ENCODE results near the gene C2orf76. TPM values are rescaled to one million over a fixed set of nuclear protein-coding genes. Genes with fewer than 3 reads are reported as not detected.

The C2orf76 gene
- total and polyA plus RNA-seq, 2 experiments from 2014 or later, result 16.6 to 17.6 TPM

DNA sequence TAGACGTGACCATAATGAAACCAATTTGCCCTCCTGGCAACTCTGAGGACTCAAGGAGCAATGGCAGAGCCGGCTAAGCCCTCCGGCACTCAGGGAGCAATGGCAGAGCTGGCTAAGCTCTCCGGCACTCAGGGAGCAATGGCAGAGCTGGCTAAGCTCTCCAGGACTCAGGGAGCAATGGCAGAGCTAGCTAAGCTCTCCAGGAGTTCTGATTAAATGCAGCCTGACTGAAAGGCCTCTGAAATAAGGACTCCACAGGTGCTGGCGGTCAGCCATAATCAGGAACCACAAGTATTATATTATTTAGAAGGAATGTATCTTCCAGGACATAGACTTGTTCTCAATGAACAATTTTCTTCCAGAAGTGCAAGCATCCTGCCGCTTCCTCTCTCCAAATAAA, 65.2 kb downstream of the C2orf76 start:
- TF ChIP-seq EZH2phosphoT487 (IDR thresholded peaks at IDR 0.05; ENCODE audit: low read depth, severe bottlenecking, unreplicated experiment) (no peak), EZH2 (IDR thresholded peaks at IDR 0.05; ENCODE audit: borderline replicate concordance) (no peak)
- TF ChIP-seq, protein P1, sequence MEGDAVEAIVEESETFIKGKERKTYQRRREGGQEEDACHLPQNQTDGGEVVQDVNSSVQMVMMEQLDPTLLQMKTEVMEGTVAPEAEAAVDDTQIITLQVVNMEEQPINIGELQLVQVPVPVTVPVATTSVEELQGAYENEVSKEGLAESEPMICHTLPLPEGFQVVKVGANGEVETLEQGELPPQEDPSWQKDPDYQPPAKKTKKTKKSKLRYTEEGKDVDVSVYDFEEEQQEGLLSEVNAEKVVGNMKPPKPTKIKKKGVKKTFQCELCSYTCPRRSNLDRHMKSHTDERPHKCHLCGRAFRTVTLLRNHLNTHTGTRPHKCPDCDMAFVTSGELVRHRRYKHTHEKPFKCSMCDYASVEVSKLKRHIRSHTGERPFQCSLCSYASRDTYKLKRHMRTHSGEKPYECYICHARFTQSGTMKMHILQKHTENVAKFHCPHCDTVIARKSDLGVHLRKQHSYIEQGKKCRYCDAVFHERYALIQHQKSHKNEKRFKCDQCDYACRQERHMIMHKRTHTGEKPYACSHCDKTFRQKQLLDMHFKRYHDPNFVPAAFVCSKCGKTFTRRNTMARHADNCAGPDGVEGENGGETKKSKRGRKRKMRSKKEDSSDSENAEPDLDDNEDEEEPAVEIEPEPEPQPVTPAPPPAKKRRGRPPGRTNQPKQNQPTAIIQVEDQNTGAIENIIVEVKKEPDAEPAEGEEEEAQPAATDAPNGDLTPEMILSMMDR (IDR thresholded peaks at IDR 0.05; ENCODE audit: poor library complexity), result no peak
- H3K9me2 ChIP-seq (replicated peaks; ENCODE audit: insufficient read depth), result no peaks in the 10 kb centered on the region
- H3K27ac ChIP-seq, result no peak overlapping the region
- no peak for DNase-seq (ENCODE audit: low spot score)
- H3K4me2 ChIP-seq, result no peak overlapping the region
- no peaks in the 10 kb centered on the region for H4K20me1 ChIP-seq (ENCODE audit: insufficient read depth, poor library complexity, severe bottlenecking)
- no peaks in the 10 kb centered on the region for H3K27me3 ChIP-seq
- no peak overlapping the region for H2AFZ ChIP-seq
- no peaks in the 10 kb centered on the region for H3K79me2 ChIP-seq
- H3K9me3 ChIP-seq (ENCODE audit: low read depth), result no peaks in the 10 kb centered on the region
- H3K4me3 ChIP-seq, result no peak overlapping the region
- H3K36me3 ChIP-seq (replicated peaks; ENCODE audit: insufficient read depth, low read depth), result no peaks in the 10 kb centered on the region
- WGBS (ENCODE audit: low lambda C conversion rate, missing lambda C conversion rate), result 82% methylated on average over 6 of the region's 6 CpGs
- H3K4me1 ChIP-seq (ENCODE audit: insufficient read depth), result no peaks in the 10 kb centered on the region

- H3K36me3 ChIP-seq (replicated peaks; ENCODE audit: insufficient read depth, low read depth), result no peaks in the 10 kb centered on the region
- H3K9me3 ChIP-seq (ENCODE audit: low read depth), result no peaks in the 10 kb centered on the region
- no peak overlapping the region for H3K27ac ChIP-seq
- no peaks in the 10 kb centered on the region for H3K4me1 ChIP-seq (ENCODE audit: insufficient read depth)
- TF ChIP-seq EZH2 (IDR thresholded peaks at IDR 0.05; ENCODE audit: borderline replicate concordance) (no peak), EZH2phosphoT487 (IDR thresholded peaks at IDR 0.05; ENCODE audit: low read depth, severe bottlenecking, unreplicated experiment) (no peak)
- TF ChIP-seq, protein P1 (IDR thresholded peaks at IDR 0.05; ENCODE audit: poor library complexity), result no peak
- H3K4me3 ChIP-seq, result no peak overlapping the region
- H3K79me2 ChIP-seq, result no peaks in the 10 kb centered on the region
- 90% methylated on average over 10 of the region's 10 CpGs for WGBS (ENCODE audit: low lambda C conversion rate, missing lambda C conversion rate)
- no peaks in the 10 kb centered on the region for H4K20me1 ChIP-seq (ENCODE audit: insufficient read depth, poor library complexity, severe bottlenecking)
- no peaks in the 10 kb centered on the region for H3K9me2 ChIP-seq (replicated peaks; ENCODE audit: insufficient read depth)
- no peak for DNase-seq (ENCODE audit: low spot score)
- no peak overlapping the region for H3K4me2 ChIP-seq
- no peaks in the 10 kb centered on the region for H3K27me3 ChIP-seq
- no peak overlapping the region for H2AFZ ChIP-seq
These were observed 70.8 kb downstream of the C2orf76 start for GRCh38 chr2:119295688-119296375.

- Histone ChIP-seq H3K79me2 (no peaks in the 10 kb centered on the region), H2AFZ (no peak overlapping the region), H3K9me3 (ENCODE audit: low read depth) (no peaks in the 10 kb centered on the region), H3K27me3 (no peaks in the 10 kb centered on the region), H3K4me2 (no peak overlapping the region), H3K27ac (no peak overlapping the region), H4K20me1 (ENCODE audit: insufficient read depth, poor library complexity, severe bottlenecking) (no peaks in the 10 kb centered on the region), H3K4me1 (ENCODE audit: insufficient read depth) (no peaks in the 10 kb centered on the region), H3K36me3 (replicated peaks; ENCODE audit: insufficient read depth, low read depth) (no peaks in the 10 kb centered on the region), H3K9me2 (replicated peaks; ENCODE audit: insufficient read depth) (no peaks in the 10 kb centered on the region), H3K4me3 (no peak overlapping the region)
- 97% methylated on average over 14 of the region's 14 CpGs for WGBS (ENCODE audit: low lambda C conversion rate, missing lambda C conversion rate)
- TF ChIP-seq EZH2phosphoT487 (IDR thresholded peaks at IDR 0.05; ENCODE audit: low read depth, severe bottlenecking, unreplicated experiment) (no peak), EZH2 (IDR thresholded peaks at IDR 0.05; ENCODE audit: borderline replicate concordance) (no peak)
- TF ChIP-seq, protein P1 (IDR thresholded peaks at IDR 0.05; ENCODE audit: poor library complexity), result no peak
- no peak for DNase-seq (ENCODE audit: low spot score)
These were observed 72.0 kb downstream of the C2orf76 start for GRCh38 chr2:119294671-119295070.

Data from hepatocyte (in vitro differentiated cells).